MM.1S (cell line): ENCODE results near the gene IGF2BP3.

ENCODE experiments used
- CTCF ChIP-seq: fragments of 300-600 bp; sonication (generic); IDR thresholded peaks from 2 replicates; pipeline ENCODE4 v1.5.1; 2016; ENCODE audit warnings: antibody characterized with exemption, low read length, mixed read lengths
- EZH2 ChIP-seq: fragments of 300-600 bp; sonication (generic); optimal IDR thresholded peaks from 2 replicates; pipeline ENCODE3; 2017; ENCODE audit warnings: low read depth, mild to moderate bottlenecking, antibody characterized with exemption, low read length, mixed read lengths

- TF ChIP-seq CTCF = no peak
- no peak for TF ChIP-seq EZH2
These were observed 4.7 kb upstream of the IGF2BP3 start for GRCh38 chr7:23474829-23475575.
